ENCODE measurements around the gene ANKRD61.
"Not testable (repeated sequence)": the region's sequence is repeated elsewhere in the genome, so short reads cannot be mapped to it uniquely, and the experiment has no call there.

Gene ANKRD61

GRCh38 chr7:6030988-6031387 is at the start of gene ANKRD61:
ANKRD61 (plus strand) TSS chr7:6031376; CDS start chr7:6031376, 0 bp downstream.
- DNase-seq: no peak

DNA sequence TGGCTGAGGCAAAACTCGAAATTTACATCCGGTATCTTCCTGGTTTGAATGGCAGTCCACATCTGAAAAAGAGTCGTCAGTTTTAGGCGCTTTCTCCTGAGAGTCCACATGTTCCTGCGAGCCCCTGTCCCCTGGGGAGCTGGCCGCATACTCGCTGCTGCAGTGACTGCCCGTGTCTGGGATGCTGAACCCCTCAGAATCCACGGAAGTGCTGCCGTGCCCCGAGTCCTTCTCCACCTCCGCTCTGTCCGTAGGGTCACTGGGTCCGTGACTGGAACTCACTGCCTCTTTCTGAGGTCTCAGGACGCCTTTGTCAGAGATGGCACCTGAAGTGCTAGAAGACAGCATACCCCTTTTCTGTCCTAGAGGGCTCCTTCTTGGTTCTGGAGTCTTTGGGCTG is 44.1 kb upstream of the ANKRD61 start:
- DNase-seq: not testable (repeated sequence)

DNA sequence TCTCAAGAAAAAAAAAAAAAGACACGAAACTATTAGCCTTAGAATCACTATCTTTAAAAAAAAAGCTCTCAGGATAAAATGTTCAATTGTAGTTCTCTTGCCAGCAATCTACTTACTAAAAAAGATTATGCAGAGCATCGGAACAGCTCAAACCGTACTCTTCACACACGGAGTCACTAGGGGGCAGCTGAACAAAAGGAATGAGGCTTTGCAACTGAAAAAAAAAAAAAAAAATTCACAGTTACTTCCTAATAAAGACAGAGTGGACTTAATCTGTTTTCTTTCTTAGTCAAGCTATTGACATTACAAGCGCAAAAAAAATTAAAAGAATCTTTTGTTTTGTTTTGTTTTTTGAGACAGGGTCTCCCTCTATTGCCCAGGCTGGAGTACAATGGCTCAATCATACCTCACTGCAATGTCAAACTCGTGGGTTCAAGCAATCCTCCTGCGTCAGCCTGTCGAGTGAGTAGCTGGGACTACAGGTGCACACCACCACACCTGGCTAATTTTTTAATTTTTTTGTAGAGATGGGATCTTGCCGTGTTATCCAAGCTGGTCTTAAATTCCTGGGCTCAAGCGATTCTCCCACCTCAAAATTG is 33.9 kb upstream of the ANKRD61 start:
- DNase-seq: no peak

- DNase-seq: no peak
Measured at GRCh38 chr7:6007386-6007785, 23.8 kb upstream of the ANKRD61 start.

DNA sequence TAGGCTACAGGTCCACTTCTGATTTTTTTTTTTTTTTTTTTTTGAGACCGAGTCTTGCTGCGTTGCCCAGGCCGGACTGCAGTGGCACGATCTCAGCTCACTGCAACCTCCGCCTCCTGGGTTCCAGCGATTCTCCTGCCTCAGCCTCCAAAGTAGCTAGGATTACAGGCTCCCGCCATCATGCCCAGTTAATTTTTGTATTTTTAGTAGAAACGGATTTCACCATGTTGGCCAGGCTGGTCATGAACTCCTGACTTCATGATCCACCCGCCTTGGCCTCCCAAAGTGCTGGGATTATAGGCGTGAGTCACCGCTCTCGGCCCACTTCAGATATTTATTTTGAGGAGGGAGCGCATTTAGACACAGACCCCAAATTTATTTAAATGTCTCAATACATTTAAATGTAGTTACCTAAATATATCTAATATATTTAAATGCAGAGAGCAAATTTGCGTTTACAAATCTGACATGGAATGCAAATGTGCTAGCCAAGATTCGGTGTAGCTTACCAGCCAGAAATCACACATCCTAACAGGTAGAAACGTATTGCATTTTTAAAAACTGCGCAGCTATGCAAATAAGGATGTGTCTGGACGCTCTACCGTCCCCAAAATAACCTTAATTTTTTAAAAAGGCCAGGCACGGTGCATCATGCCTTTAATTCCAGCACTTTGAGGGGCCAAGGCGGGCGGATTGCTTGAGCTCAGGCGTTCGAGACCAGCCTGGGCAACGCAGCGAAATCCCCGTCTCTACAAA is 23.2 kb upstream of the ANKRD61 start:
- not testable (repeated sequence) for DNase-seq

GRCh38 chr7:6008668-6009611 is 22.2 kb upstream of the ANKRD61 start, which contains the start of the genes AIMP2 and PMS2:
AIMP2 (plus strand) TSS chr7:6009272; CDS start chr7:6009364, 92 bp downstream.
PMS2 (minus strand) TSS chr7:6009049; CDS start chr7:6009019, 30 bp downstream.
- DNase-seq: peak; percentile 91 to 99

DNA sequence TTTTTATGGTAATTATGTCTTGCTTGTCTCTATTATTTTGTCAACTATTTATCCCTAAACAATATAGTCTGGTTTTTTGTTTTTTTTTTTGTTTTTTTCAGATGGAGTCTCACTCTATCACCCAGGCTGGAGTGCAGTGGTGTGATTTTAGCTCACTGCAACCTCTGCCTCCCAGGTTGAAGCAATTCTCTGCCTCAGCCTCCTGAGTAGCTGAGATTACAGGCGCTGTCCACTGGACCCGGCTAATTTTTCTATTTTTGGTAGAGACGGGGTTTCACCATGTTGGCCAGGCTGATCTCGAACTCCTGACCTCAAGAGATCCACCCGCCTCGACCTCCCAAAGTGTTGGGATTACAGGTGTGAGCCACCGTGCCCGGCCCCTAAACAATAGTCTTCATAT is 20.8 kb upstream of the ANKRD61 start:
- DNase-seq: not testable (repeated sequence)

GRCh38 chr7:6011541-6011940 is 19.6 kb upstream of the ANKRD61 start:
- no peak for DNase-seq

- DNase-seq: no peak
Measured at GRCh38 chr7:6012355-6013104, 18.6 kb upstream of the ANKRD61 start.

DNA sequence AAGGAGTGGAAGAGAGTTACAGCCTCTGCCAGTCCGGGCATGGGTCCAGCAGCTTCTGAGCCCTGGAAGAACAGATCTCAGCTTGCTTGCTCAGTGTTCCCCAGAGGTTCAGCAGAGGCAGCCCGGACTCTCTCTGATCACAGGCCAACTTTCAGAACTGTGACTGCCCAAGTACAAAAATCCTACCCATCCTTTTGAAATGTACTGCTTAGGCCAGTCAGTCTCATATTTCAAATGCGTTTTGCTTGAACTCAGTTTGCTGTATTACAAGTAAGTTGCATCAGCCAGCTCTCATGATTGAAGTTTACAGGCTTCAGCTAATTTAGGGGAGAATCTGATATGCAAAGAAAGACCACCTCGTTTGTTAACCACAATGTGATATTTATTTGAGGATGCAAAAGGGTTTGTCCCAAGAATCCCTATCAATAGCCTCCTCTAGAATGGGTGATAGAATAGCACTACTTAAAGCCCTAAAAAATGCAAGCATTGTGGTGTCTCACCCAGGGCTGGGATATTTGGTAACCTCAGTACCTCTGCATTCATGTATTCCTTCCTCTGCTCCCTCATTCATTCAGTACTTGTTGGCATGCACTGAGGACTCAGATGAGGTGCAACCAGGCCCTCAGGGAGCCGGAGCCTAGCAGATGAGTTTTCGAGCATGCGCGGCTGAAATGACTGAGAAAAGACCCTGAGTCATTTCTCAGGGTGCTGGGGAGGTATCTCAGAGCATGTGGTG is 15.1 kb upstream of the ANKRD61 start:
- DNase-seq: no peak

- no peak for DNase-seq
Measured at GRCh38 chr7:6016653-6016966, 14.6 kb upstream of the ANKRD61 start.

- no peak for DNase-seq
Measured at GRCh38 chr7:6020371-6021286, 10.5 kb upstream of the ANKRD61 start.

DNA sequence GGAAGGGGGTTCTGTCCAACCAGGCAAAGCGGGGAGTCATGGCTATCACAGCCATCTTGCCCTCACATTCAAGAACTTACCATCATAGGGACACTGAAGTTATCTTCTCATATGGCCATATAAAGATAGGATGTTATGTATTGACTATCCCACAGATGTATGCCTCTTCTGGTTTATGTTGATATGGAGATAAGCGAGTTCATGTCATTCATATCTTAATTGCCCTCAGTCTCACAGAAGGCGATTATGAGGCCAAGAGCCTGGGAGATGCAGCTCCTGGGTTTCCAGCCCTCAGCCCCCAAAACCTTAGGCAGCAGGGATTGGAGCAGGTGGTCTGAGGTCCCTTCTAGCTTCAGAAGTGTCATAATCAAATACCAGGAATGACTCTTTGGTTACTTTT is 8.5 kb upstream of the ANKRD61 start:
- no peak for DNase-seq

DNA sequence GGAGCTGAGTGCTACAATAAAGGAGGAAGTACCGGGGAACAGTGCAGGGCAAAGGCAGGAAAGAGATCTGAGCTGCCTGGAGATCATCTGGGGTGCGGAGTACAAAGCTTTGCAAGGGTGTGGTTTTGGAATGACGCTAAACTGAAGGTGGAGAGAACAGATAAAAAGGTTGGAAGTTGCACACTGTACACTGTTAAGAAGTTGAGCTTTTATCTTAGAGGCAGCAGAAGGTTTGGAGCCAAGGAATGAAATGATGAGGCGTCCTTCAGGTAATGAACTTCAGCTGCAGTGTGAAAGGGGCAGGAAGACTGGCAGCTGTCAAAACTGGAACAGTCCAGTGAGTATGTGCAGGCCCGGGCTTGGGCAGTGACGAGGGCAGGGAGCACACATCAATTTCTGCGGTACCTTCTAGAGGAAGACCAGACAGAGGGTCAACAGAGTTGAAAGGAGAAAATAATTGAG is 7.2 kb upstream of the ANKRD61 start:
- no peak for DNase-seq

GRCh38 chr7:6026011-6026819 is 5.0 kb upstream of the ANKRD61 start:
- no peak for DNase-seq

DNA sequence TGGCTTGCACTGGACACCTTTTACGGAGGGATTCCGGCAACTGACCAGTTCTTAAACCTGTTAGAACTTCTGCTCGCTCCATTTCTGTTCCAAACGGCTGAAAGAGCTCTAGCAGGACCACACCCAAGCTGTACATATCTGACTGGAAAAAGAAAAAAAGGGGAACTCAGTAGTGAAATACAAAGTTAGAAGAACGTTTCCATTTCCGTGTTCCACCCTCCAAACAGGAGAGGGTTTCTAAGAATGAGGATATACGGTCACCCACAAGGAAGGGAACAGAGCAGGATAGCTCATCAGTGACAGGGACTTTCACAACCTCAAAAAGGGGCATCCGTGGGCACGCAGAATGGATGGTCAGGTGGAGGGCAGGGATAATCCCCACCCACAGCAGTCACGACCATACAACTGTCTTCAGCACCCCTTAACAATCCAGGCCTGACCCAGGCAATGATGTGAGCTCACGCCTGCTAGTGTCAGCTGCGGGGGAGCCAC is 4.3 kb upstream of the ANKRD61 start:
- no peak for DNase-seq

DNA sequence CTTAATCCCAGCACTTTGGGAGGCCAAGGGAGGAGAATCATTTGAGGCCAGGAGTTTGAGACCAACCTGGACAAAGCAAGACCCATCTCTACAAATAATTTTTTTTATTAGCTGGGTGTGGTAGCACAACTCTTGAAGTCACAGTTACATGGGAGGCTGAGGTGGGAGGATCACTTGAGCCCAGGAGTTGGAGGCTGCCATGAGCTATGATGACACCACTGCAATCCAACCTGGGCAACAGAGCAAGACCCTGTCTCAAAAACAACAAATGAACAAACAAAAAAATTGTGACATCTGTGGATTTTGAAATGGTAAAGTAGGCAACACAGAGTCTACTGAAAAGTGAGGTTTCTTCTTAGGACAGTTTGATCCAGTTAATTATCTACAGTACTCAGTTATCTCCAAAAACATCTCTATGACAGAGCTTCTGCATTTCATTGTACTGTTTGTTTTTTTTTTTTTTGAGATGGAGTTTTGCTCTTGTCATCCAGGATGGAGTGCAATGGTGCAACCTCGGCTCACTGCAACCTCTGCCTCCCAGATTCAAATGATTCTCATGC is 3.3 kb upstream of the ANKRD61 start:
- DNase-seq: no peak

DNA sequence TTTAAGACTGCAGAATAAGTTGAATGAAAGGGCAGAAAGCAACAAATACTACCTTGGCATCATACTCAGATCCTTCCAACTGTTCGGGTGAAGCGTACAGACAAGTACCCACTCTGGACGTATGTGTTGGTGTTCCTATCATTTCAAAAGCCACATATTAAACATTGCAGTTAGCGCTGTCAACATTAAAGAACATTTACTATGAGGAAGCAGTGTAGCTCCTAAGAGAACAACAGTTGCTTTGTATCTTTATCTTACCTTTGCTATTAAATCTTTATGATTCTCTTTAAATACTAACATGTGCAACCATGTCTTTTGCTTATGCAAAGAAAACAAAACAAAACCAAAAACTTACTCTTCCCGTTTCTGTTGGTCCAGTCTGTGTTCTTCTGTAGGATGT is 2.6 kb upstream of the ANKRD61 start:
- DNase-seq: no peak

GRCh38 chr7:6031567-6031966 is 391 bp downstream of the ANKRD61 start:
- no peak for DNase-seq

All from cerebellar nuclear complex (tissue), 1 donor.